Naive B cell (primary cell): ENCODE measurements around the gene DOK7. TPM values are rescaled to one million over a fixed set of nuclear protein-coding genes. Genes with fewer than 3 reads are reported as not detected.
A peak's percentile ranks its signal among the peaks of the same experiment; 100 is the strongest.
"Not testable (repeated sequence)": the region's sequence is repeated elsewhere in the genome, so short reads cannot be mapped to it uniquely, and the experiment has no call there.

Experiments
- ATAC-seq, 2 donors: fragments of 150-1000 bp; cut with Tn5 transposase; 2 replicates each; pipeline ENCODE4 v1.10.0; 2021; ENCODE audit warnings: low read depth in 2 of 2, mild to moderate bottlenecking in 2 of 2, moderate library complexity in 2 of 2
- DNase-seq: peaks from one replicate; pipeline ENCODE4 v3.0.0; 2022
- H3K27ac Mint-ChIP-seq, 6 donors: one replicate each; pipeline ENCODE4 v1.8.0; 2020 to 2022; ENCODE audit warnings: mild to moderate bottlenecking in 6 of 6, mixed read lengths in 6 of 6, moderate library complexity in 5 of 6, inconsistent platforms in 2 of 6
- H3K27me3 Mint-ChIP-seq, 3 donors: one replicate each; pipeline ENCODE4 v1.8.0; 2021 to 2022; ENCODE audit warnings: mixed read lengths in 3 of 3, mild to moderate bottlenecking in 1 of 3
- H3K36me3 Mint-ChIP-seq, 2 donors: one replicate each; pipeline ENCODE4 v1.8.0; 2020 to 2022; ENCODE audit warnings: mixed read lengths in 2 of 2, inconsistent platforms in 1 of 2, mild to moderate bottlenecking in 1 of 2
- H3K4me1 Mint-ChIP-seq, 3 donors: one replicate each; pipeline ENCODE4 v1.8.0; 2020 to 2022; ENCODE audit warnings: mixed read lengths in 3 of 3, inconsistent platforms in 1 of 3, mild to moderate bottlenecking in 1 of 3, moderate library complexity in 1 of 3
- H3K4me3 Mint-ChIP-seq, 8 donors: one replicate each; pipeline ENCODE4 v1.8.0; 2020 to 2022; ENCODE audit warnings: mild to moderate bottlenecking in 8 of 8, mixed read lengths in 8 of 8, moderate library complexity in 8 of 8, inconsistent platforms in 2 of 8
- H3K9me3 Mint-ChIP-seq, 7 donors: one replicate each; pipeline ENCODE4 v1.8.0; 2020 to 2022; ENCODE audit warnings: mixed read lengths in 7 of 7, mild to moderate bottlenecking in 5 of 7, inconsistent platforms in 2 of 7, moderate library complexity in 1 of 7
- polyA plus RNA-seq, 6 donors: library from polyadenylated mRNA; unstranded; fragments of 300-500 nt; fragmentation: Illumina TruSeq; gene quantifications; one replicate each; pipeline ENCODE4 v1.2.3, GENCODE V29; 2021; ENCODE audit warnings: low read depth in 6 of 6

The DOK7 gene
- polyA plus RNA-seq, 6 donors from 2014 or later = 1.8 to 6.0 (median 4.3) TPM

- peaks cover 0 to 1% of the 10 kb centered on the region in 2 donors for H3K36me3 Mint-ChIP-seq
- H3K27ac Mint-ChIP-seq = peak overlapping the region in 1 of 6 donors; percentile 62
- peaks cover under 1 to 2% (median 1%) of the 10 kb centered on the region in 3 donors for H3K27me3 Mint-ChIP-seq
- H3K4me1 Mint-ChIP-seq = peaks cover 38 to 63% (median 54%) of the 10 kb centered on the region in 3 donors
- no peaks in the 10 kb centered on the region for H3K9me3 Mint-ChIP-seq
- no peak for DNase-seq
- peak overlapping the region in 7 of 8 donors; percentile 30 to 99 (median 88) for H3K4me3 Mint-ChIP-seq
- no peak for ATAC-seq
These were observed 66.9 kb downstream of the DOK7 start for GRCh38 chr4:3530051-3530450.

DNA sequence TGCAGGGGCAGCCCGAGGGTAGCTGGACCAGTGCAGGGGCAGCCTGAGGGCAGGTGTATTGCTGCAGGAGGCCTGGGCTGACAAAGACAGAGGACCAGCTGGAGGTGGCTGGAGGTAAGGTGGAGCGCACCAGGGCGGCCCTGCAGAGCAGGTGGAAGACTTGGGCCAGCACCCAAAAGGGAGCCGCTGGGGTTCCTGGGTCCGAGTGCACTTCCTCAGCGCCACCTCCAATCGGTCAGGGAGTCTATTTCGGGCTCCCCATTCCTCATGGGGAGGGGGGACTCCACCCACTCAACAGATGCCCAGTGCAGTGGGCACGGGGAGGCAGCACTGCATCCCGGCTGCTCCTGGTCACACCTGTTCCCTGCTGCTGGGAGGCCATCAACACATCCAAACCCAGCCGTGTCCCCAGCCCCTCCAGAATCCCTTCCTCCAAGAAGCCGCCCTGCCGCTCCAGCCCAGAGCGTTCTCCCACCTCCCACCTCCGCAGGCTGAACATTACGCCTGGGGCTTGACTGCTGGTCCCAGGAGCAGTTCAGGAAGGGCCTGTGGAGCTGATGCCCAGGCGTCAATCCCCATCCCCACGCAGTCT is 67.7 kb downstream of the DOK7 start:
- peaks cover 0 to 7% of the 10 kb centered on the region in 2 donors for H3K36me3 Mint-ChIP-seq
- DNase-seq = no peak

GRCh38 chr4:3531318-3531878 is 68.3 kb downstream of the DOK7 start:
- DNase-seq (no peak), ATAC-seq (no peak)
- Mint-ChIP-seq H3K27ac (peak overlapping the region in 4 of 6 donors; percentile 15 to 98 (median 86)), H3K36me3 (peaks cover 0 to 7% of the 10 kb centered on the region in 2 donors), H3K4me1 (peaks cover 43 to 59% (median 56%) of the 10 kb centered on the region in 3 donors), H3K27me3 (peaks cover 5 to 10% (median 10%) of the 10 kb centered on the region in 3 donors), H3K4me3 (peak overlapping the region; percentile 88 to 100 (median 99)), H3K9me3 (peaks cover 0 to 5% (median under 1%) of the 10 kb centered on the region in 7 donors)

More for the DNA sequence above, 67.7 kb downstream of the DOK7 start:
- Mint-ChIP-seq H3K27me3 (peaks cover 5 to 9% (median 8%) of the 10 kb centered on the region in 3 donors), H3K4me3 (peak overlapping the region; percentile 88 to 100 (median 99)), H3K9me3 (peaks cover 0 to 5% (median 0%) of the 10 kb centered on the region in 7 donors), H3K27ac (peak overlapping the region in 3 of 6 donors; percentile 15 to 95 (median 77)), H3K4me1 (peaks cover 43 to 61% (median 59%) of the 10 kb centered on the region in 3 donors)
- no peak for ATAC-seq

- Mint-ChIP-seq H3K4me3 (peak within 1 kb of the TSS; percentile 88 to 100 (median 99)), H3K27ac (peak within 1 kb of the TSS; percentile 92 to 98 (median 96)), H3K27me3 (peaks cover 5 to 10% (median 10%) of the 10 kb centered on the region in 3 donors), H3K4me1 (peaks cover 43 to 54% (median 50%) of the 10 kb centered on the region in 3 donors), H3K9me3 (peaks cover 0 to 5% (median 2%) of the 10 kb centered on the region in 7 donors), H3K36me3 (peaks cover 0 to 7% of the 10 kb centered on the region in 2 donors)
- ATAC-seq (peak; percentile 84 to 86), DNase-seq (peak; percentile 82)
These were observed 69.0 kb downstream of the DOK7 start, which contains the start of gene LRPAP1 for GRCh38 chr4:3531879-3532750. Gene LRPAP1, minus strand, starts transcription at chr4:3532422. Its CDS starts 10 bp downstream, at chr4:3532412.

GRCh38 chr4:3532751-3533422 is 69.8 kb downstream of the DOK7 start:
- Mint-ChIP-seq H3K36me3 (peaks cover 0 to 7% of the 10 kb centered on the region in 2 donors), H3K9me3 (peaks cover 0 to 5% (median 2%) of the 10 kb centered on the region in 7 donors), H3K27me3 (peaks cover 5 to 10% (median 10%) of the 10 kb centered on the region in 3 donors), H3K27ac (peak overlapping the region in 5 of 6 donors; percentile 92 to 97 (median 95)), H3K4me3 (peak overlapping the region; percentile 88 to 100 (median 99)), H3K4me1 (peaks cover 39 to 50% (median 42%) of the 10 kb centered on the region in 3 donors)
- ATAC-seq = no peak
- DNase-seq = no peak

GRCh38 chr4:3533423-3533820 is 70.3 kb downstream of the DOK7 start:
- peaks cover 5 to 10% (median 10%) of the 10 kb centered on the region in 3 donors for H3K27me3 Mint-ChIP-seq
- H3K9me3 Mint-ChIP-seq = peaks cover 0 to 5% (median 2%) of the 10 kb centered on the region in 7 donors
- DNase-seq (no peak), ATAC-seq (no peak)
- H3K4me1 Mint-ChIP-seq = peaks cover 39 to 50% (median 39%) of the 10 kb centered on the region in 3 donors
- peak overlapping the region; percentile 49 to 99 (median 88) for H3K4me3 Mint-ChIP-seq
- H3K27ac Mint-ChIP-seq = peak overlapping the region in 2 of 6 donors; percentile 32 to 86
- peaks cover 0 to 7% of the 10 kb centered on the region in 2 donors for H3K36me3 Mint-ChIP-seq

DNA sequence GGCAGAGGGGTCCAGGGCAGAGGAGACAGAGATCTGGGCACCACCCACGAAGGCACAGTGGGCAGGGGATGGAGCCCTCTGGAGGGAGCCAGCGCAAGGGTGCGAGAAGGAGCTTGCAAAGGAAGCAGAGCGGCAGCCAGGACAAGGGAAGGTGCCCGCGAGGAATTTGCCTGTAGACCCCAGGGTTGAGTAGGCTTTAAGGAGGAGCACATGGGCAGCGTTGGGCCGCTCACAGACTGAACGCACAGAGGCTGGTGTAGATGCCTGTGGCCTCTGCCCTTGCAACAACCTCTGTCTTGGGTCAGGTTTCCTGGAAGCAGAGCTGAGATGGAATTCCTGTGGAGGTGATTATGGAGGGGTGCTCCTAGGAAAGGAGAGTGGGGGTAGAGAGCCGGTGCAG is 72.7 kb downstream of the DOK7 start:
- not testable (repeated sequence) for H3K9me3 Mint-ChIP-seq
- H3K4me3 Mint-ChIP-seq = peak overlapping the region in 1 of 8 donors; percentile 47

GRCh38 chr4:3538906-3539305 is 75.8 kb downstream of the DOK7 start:
- H3K27ac Mint-ChIP-seq, H3K36me3 Mint-ChIP-seq, H3K4me3 Mint-ChIP-seq: not testable (repeated sequence)

More for the DNA sequence above, 72.7 kb downstream of the DOK7 start:
- Mint-ChIP-seq H3K4me1 (peaks cover 22 to 32% (median 26%) of the 10 kb centered on the region in 3 donors), H3K27me3 (peaks cover 5 to 10% (median 10%) of the 10 kb centered on the region in 3 donors)
- not testable (repeated sequence) for DNase-seq, H3K27ac Mint-ChIP-seq, ATAC-seq, H3K36me3 Mint-ChIP-seq

GRCh38 chr4:3543415-3543814 is 80.3 kb downstream of the DOK7 start:
- H3K27me3 Mint-ChIP-seq, H3K9me3 Mint-ChIP-seq, H3K4me3 Mint-ChIP-seq, H3K27ac Mint-ChIP-seq, DNase-seq, H3K36me3 Mint-ChIP-seq, ATAC-seq, H3K4me1 Mint-ChIP-seq: not testable (repeated sequence)

More at GRCh38 chr4:3538906-3539305, 75.8 kb downstream of the DOK7 start:
- ATAC-seq, H3K4me1 Mint-ChIP-seq, DNase-seq, H3K9me3 Mint-ChIP-seq: not testable (repeated sequence)
- peaks cover 5 to 10% (median 10%) of the 10 kb centered on the region in 3 donors for H3K27me3 Mint-ChIP-seq

Other genes with a start within 250 kb of the DOK7 start
- under 1 TPM in 2 of 6 donors, not detected in 4; 0.12 to 0.14 TPM for gene MSANTD1, start 214.1 kb upstream of the DOK7 start, polyA plus RNA-seq
- gene RGS12, start 170.3 kb upstream of the DOK7 start, polyA plus RNA-seq = 1 to 10 TPM in 5 of 6 donors, under 1 TPM in 1; 0.36 to 6.8 (median 2.5) TPM
- gene HGFAC, start 21.3 kb upstream of the DOK7 start, polyA plus RNA-seq = not detected
- gene LRPAP1, start 69.1 kb downstream of the DOK7 start, polyA plus RNA-seq = 100 to 1,000 TPM in 2 of 6 donors, 10 to 100 TPM in 4; 93.5 to 120 (median 96.2) TPM